HG02884 (cell line): ENCODE measurements around the gene AFF3.

Source experiments
- ATAC-seq: cut with Tn5 transposase; IDR thresholded peaks from one replicate; pipeline ENCODE4 v1.9.1; 2021; ENCODE audit warnings: mild to moderate bottlenecking, moderate library complexity; ENCODE audit not compliant: unreplicated experiment

Gene AFF3

GRCh38 chr2:100073110-100073509, 69.3 kb downstream of the AFF3 start:
- no peak for ATAC-seq

GRCh38 chr2:100072503-100072902, 69.9 kb downstream of the AFF3 start:
- ATAC-seq: no peak

- ATAC-seq: no peak
These were observed 70.9 kb downstream of the AFF3 start for GRCh38 chr2:100071335-100072043.

- ATAC-seq: no peak
These were observed 72.3 kb downstream of the AFF3 start for GRCh38 chr2:100070078-100070477.

- ATAC-seq: no peak
These were observed 74.0 kb downstream of the AFF3 start for GRCh38 chr2:100068395-100068794.

GRCh38 chr2:100067784-100068183, 74.6 kb downstream of the AFF3 start:
- ATAC-seq: no peak

GRCh38 chr2:100066856-100067255, 75.5 kb downstream of the AFF3 start:
- ATAC-seq: no peak

- ATAC-seq: no peak
These were observed 76.1 kb downstream of the AFF3 start for GRCh38 chr2:100066246-100066645.

GRCh38 chr2:100064592-100065428, 77.6 kb downstream of the AFF3 start:
- ATAC-seq: peak; percentile 52

- ATAC-seq: peak; percentile 31
These were observed 78.2 kb downstream of the AFF3 start for GRCh38 chr2:100064165-100064564.

- no peak for ATAC-seq
These were observed 78.9 kb downstream of the AFF3 start for GRCh38 chr2:100063459-100063953.

GRCh38 chr2:100062336-100062735, 80.1 kb downstream of the AFF3 start:
- no peak for ATAC-seq

GRCh38 chr2:100060875-100061274, 81.5 kb downstream of the AFF3 start:
- peak; percentile 48 for ATAC-seq

- ATAC-seq: no peak
These were observed 82.8 kb downstream of the AFF3 start for GRCh38 chr2:100059638-100060037.

- ATAC-seq: no peak
These were observed 84.5 kb downstream of the AFF3 start for GRCh38 chr2:100057901-100058261.

GRCh38 chr2:100054426-100054825, 88.0 kb downstream of the AFF3 start:
- no peak for ATAC-seq

GRCh38 chr2:100053087-100053885, 89.1 kb downstream of the AFF3 start:
- ATAC-seq: no peak

GRCh38 chr2:100052650-100053049, 89.7 kb downstream of the AFF3 start:
- no peak for ATAC-seq

- no peak for ATAC-seq
These were observed 91.1 kb downstream of the AFF3 start for GRCh38 chr2:100051253-100051652.

GRCh38 chr2:100050685-100051084, 91.7 kb downstream of the AFF3 start:
- ATAC-seq: no peak
